Measurements from ENCODE around the gene CHCHD10.

- TF ChIP-seq EZH2 (IDR thresholded peaks at IDR 0.05; ENCODE audit: borderline replicate concordance, low read depth, low read length, poor library complexity, severe bottlenecking) = no peak
- TF ChIP-seq CTCF (conservative IDR thresholded peaks at IDR 0.05; ENCODE audit: low read depth, low read length) = no peak
These were observed 21.3 kb upstream of the CHCHD10 start for GRCh38 chr22:23789121-23789520.
